NB4 (cell line): ENCODE data around the gene NCAM1.

Source experiments
- DNase-seq: peaks from one replicate; pipeline ENCODE4 v3.0.0; 2010; ENCODE audit warnings: low read depth
- H3K4me3 ChIP-seq: one replicate; pipeline ENCODE4 v1.5.1; 2011; ENCODE audit warnings: mild to moderate bottlenecking, low read depth, low read length, moderate library complexity
- MAX ChIP-seq: IDR thresholded peaks from 2 replicates; pipeline ENCODE4 v1.6.1; 2011; ENCODE audit warnings: low read depth, low read length
- MYC ChIP-seq: IDR thresholded peaks from 2 replicates; pipeline ENCODE4 v1.6.1; 2011; ENCODE audit warnings: low read depth, low read length
- POLR2A ChIP-seq: IDR thresholded peaks from 2 replicates; pipeline ENCODE4 v1.6.1; 2011; ENCODE audit warnings: mild to moderate bottlenecking; ENCODE audit not compliant: insufficient read length; ENCODE audit errors: extremely low read depth
- TF ChIP-seq, protein P1 (sequence below): IDR thresholded peaks from one replicate; pipeline ENCODE4 v1.5.1; 2012; ENCODE audit warnings: low read depth, low read length

NCAM1 gene

DNA sequence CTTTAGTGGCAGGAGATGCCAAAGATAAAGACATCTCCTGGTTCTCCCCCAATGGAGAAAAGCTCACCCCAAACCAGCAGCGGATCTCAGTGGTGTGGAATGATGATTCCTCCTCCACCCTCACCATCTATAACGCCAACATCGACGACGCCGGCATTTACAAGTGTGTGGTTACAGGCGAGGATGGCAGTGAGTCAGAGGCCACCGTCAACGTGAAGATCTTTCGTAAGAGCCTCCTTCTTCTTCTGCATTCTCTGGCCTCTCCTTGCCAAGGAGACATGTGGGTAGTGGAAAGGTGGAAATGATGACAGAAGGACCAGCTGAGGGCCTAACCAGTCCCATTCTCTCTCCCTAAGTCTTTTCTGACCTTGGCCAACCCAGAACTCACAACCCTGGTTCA, 243.1 kb downstream of the NCAM1 start:
- no peak overlapping the region for H3K4me3 ChIP-seq
- TF ChIP-seq MAX (peak; percentile 77), POLR2A (no peak), MYC (peak; percentile 72)
- DNase-seq: peak; percentile 93

- DNase-seq: no peak
- H3K4me3 ChIP-seq: no peak overlapping the region
- TF ChIP-seq POLR2A: no peak
- no peak for TF ChIP-seq MYC
- no peak for TF ChIP-seq MAX
- TF ChIP-seq, protein P1, sequence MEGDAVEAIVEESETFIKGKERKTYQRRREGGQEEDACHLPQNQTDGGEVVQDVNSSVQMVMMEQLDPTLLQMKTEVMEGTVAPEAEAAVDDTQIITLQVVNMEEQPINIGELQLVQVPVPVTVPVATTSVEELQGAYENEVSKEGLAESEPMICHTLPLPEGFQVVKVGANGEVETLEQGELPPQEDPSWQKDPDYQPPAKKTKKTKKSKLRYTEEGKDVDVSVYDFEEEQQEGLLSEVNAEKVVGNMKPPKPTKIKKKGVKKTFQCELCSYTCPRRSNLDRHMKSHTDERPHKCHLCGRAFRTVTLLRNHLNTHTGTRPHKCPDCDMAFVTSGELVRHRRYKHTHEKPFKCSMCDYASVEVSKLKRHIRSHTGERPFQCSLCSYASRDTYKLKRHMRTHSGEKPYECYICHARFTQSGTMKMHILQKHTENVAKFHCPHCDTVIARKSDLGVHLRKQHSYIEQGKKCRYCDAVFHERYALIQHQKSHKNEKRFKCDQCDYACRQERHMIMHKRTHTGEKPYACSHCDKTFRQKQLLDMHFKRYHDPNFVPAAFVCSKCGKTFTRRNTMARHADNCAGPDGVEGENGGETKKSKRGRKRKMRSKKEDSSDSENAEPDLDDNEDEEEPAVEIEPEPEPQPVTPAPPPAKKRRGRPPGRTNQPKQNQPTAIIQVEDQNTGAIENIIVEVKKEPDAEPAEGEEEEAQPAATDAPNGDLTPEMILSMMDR: no peak
Observed at GRCh38 chr11:113213549-113213948, 252.3 kb downstream of the NCAM1 start.

DNA sequence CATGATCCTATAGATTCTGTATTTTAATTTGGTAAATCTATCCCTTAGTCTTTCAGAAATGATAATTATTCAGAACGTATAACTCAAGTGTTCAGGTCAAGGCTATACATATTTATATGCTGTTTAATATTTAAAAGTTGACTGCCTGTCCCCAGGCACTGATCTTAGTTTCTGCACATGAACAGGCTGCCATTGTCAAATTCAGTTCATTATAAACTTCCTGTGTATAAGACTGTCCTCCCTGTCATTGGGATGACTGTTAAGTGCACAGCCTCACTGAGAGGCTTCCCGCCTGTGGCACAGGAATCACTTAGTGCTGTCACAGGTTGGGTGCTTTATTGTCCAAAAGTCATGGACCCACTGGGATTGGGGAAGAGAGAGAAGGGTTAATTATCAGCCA, 261.0 kb downstream of the NCAM1 start:
- TF ChIP-seq MAX: no peak
- TF ChIP-seq POLR2A: no peak
- TF ChIP-seq, protein P1: no peak
- TF ChIP-seq MYC: no peak
- no peak for DNase-seq

DNA sequence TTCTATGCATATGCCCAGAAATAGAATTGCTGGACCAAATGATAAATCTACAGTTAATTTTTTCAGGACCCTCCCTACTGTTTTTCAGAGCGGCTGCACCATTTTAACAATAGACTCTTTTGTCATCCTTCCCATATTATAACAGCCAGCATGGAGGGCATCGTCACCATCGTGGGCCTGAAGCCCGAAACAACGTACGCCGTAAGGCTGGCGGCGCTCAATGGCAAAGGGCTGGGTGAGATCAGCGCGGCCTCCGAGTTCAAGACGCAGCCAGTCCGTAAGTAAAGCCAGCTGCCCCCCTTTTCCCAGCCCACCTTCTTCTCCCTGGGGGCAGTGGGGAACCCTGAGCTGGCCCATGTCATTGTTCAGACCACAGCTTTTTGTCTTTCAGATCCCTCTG, 273.7 kb downstream of the NCAM1 start:
- no peak overlapping the region for H3K4me3 ChIP-seq
- TF ChIP-seq, protein P1: no peak
- TF ChIP-seq POLR2A (no peak), MAX (no peak), MYC (no peak)
- DNase-seq: no peak

More for the DNA sequence above, 261.0 kb downstream of the NCAM1 start:
- H3K4me3 ChIP-seq: no peak overlapping the region

GRCh38 chr11:113237261-113237660, 276.0 kb downstream of the NCAM1 start:
- no peak overlapping the region for H3K4me3 ChIP-seq
- TF ChIP-seq MYC: no peak
- no peak for TF ChIP-seq MAX
- TF ChIP-seq, protein P1: no peak
- no peak for TF ChIP-seq POLR2A
- no peak for DNase-seq

- TF ChIP-seq POLR2A: no peak
- TF ChIP-seq MYC: no peak
- TF ChIP-seq MAX: no peak
- TF ChIP-seq, protein P1: no peak
- no peak overlapping the region for H3K4me3 ChIP-seq
- DNase-seq: no peak
Observed at GRCh38 chr11:113238721-113239120, 277.5 kb downstream of the NCAM1 start.
